Measurements from ENCODE around the gene GUCY1A1.

The GUCY1A1 gene

GRCh38 chr4:155777971-155778735 is 111.5 kb downstream of the GUCY1A1 start:
- DNase-seq (ENCODE audit: low spot score) = no peak

GRCh38 chr4:155780775-155781174 is 114.1 kb downstream of the GUCY1A1 start:
- DNase-seq (ENCODE audit: low spot score) = no peak

- no peak for DNase-seq (ENCODE audit: low spot score)
Observed at GRCh38 chr4:155781249-155781831, 114.7 kb downstream of the GUCY1A1 start.
